Measurements from ENCODE around the gene THEM5. TPM values are rescaled to one million over a fixed set of nuclear protein-coding genes. Genes with fewer than 3 reads are reported as not detected.
A peak's percentile ranks its signal among the peaks of the same experiment; 100 is the strongest.
"Not testable (repeated sequence)": the region's sequence is repeated elsewhere in the genome, so short reads cannot be mapped to it uniquely, and the experiment has no call there.

Gene THEM5
- not detected for total RNA-seq

GRCh38 chr1:151853411-151853943 is at the start of gene THEM5:
THEM5 (minus strand) TSS chr1:151853712; CDS start chr1:151853565, 147 bp downstream.
- Histone ChIP-seq H3K4me1 (no peaks in the 10 kb centered on the region), H3K27ac (no peak within 1 kb of the TSS), H3K9me3 (no peaks in the 10 kb centered on the region), H3K36me3 (no peaks in the 10 kb centered on the region), H3K4me3 (replicated peaks in 1 of 3) (no peak within 1 kb of the TSS), H3K27me3 (no peaks in the 10 kb centered on the region)
- DNase-seq, result no peak
- 71 to 77% methylated on average over 5 of the region's 5 CpGs for WGBS, 2 donors
- TF ChIP-seq CTCF (IDR thresholded peaks at IDR 0.05), result no peak
- TF ChIP-seq POLR2A (IDR thresholded peaks at IDR 0.05), result no peak
- intact Hi-C loops (cut with DNase I), result no loop called here

DNA sequence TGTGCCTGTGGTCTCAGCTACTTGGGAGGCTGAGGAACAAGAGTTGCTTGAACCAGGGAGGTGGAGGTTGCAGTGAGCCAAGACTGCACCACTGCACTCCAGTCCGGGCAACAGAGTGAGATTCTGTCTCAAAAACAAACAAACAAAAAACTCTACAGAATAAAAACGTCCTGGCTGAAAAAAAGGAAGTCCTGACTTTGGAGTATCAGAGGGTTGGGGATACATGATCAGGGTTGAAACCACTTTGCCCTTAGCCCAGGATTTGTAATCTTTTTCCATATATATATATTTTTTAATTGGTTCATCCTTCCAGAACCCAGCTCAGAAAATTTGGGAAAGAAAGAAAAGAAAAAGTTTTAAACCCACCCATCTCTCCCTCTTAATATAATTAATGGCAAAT is 49.3 kb upstream of the THEM5 start:
- intact Hi-C loops (cut with DNase I), result no loop called here
- 74 to 78% methylated on average over 2 of the region's 2 CpGs for WGBS, 2 donors

DNA sequence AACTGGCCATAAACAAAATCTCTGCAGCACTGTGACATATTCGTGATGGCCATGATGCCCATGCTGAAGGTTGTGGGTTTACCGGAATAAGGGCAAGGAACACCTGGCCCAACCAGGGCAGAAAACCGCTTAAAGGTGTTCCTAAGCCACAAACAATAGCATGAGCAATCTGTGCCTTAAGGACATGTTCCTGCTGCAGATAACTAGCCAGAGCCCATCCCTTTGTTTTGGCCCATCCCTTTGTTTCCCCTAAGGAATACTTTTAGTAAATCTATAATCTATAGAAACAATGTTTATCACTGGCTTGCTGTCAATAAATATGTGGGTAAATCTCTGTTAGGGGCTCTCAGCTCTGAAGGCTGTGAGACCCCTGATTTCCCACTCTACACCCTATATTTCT is 47.3 kb upstream of the THEM5 start:
- intact Hi-C loops (cut with DNase I); H3K9me3 ChIP-seq; H3K4me3 ChIP-seq (replicated peaks in 1 of 3); H3K36me3 ChIP-seq; H3K27me3 ChIP-seq; H3K27ac ChIP-seq; DNase-seq: not testable (repeated sequence)
- WGBS, 2 donors, result 94 to 100% methylated on average over 3 of the region's 3 CpGs
- H3K4me1 ChIP-seq, result peaks cover 11 to 35% of the 10 kb centered on the region in 2 donors

More for the DNA sequence above, 49.3 kb upstream of the THEM5 start:
- no peak for DNase-seq
- H3K9me3 ChIP-seq, result no peaks in the 10 kb centered on the region
- no peak overlapping the region for H3K4me3 ChIP-seq (replicated peaks in 1 of 3)
- TF ChIP-seq CTCF (IDR thresholded peaks at IDR 0.05), result no peak
- no peak for TF ChIP-seq POLR2A (IDR thresholded peaks at IDR 0.05)
- no peak overlapping the region for H3K27ac ChIP-seq
- peaks cover 17 to 34% of the 10 kb centered on the region in 2 donors for H3K4me1 ChIP-seq
- no peaks in the 10 kb centered on the region for H3K36me3 ChIP-seq
- no peaks in the 10 kb centered on the region for H3K27me3 ChIP-seq

- intact Hi-C loops (cut with DNase I), result no loop called here
- no peaks in the 10 kb centered on the region for H3K9me3 ChIP-seq
- no peak for TF ChIP-seq CTCF (IDR thresholded peaks at IDR 0.05)
- DNase-seq, result peak; percentile 60 to 62
- H3K27ac ChIP-seq, result no peak overlapping the region
- no peak overlapping the region for H3K4me3 ChIP-seq (replicated peaks in 1 of 3)
- H3K4me1 ChIP-seq, result peaks cover 0 to 18% of the 10 kb centered on the region in 2 donors
- H3K36me3 ChIP-seq, result peaks cover 0 to 11% of the 10 kb centered on the region in 2 donors
- 20 to 60% methylated on average over 1 to 2 of the region's 2 CpGs for WGBS, 2 donors
- no peaks in the 10 kb centered on the region for H3K27me3 ChIP-seq
Observed at GRCh38 chr1:151898519-151898991, 45.0 kb upstream of the THEM5 start.

GRCh38 chr1:151897991-151898431 is 44.5 kb upstream of the THEM5 start:
- H3K4me3 ChIP-seq (replicated peaks in 1 of 3), result no peak overlapping the region
- TF ChIP-seq POLR2A (IDR thresholded peaks at IDR 0.05) (no peak), CTCF (IDR thresholded peaks at IDR 0.05) (no peak)
- WGBS, 2 donors, result 89% methylated on average over 9 to 10 of the region's 10 CpGs
- H3K9me3 ChIP-seq, result no peaks in the 10 kb centered on the region
- no peak for DNase-seq
- intact Hi-C loops (cut with DNase I), result no loop called here
- peaks cover 0 to 18% of the 10 kb centered on the region in 2 donors for H3K4me1 ChIP-seq
- no peaks in the 10 kb centered on the region for H3K27me3 ChIP-seq
- H3K27ac ChIP-seq, result no peak overlapping the region
- peaks cover 0 to 13% of the 10 kb centered on the region in 2 donors for H3K36me3 ChIP-seq
